Hypothalamus (tissue), 51 donors: ENCODE data around the gene COL1A1.
A peak's percentile ranks its signal among the peaks of the same experiment; 100 is the strongest.

Experiments
- DNase-seq, 51 donors: peaks; one replicate each; lab custom pipeline; 2025; lab: John Stamatoyannopoulos, UW

The COL1A1 gene

DNA sequence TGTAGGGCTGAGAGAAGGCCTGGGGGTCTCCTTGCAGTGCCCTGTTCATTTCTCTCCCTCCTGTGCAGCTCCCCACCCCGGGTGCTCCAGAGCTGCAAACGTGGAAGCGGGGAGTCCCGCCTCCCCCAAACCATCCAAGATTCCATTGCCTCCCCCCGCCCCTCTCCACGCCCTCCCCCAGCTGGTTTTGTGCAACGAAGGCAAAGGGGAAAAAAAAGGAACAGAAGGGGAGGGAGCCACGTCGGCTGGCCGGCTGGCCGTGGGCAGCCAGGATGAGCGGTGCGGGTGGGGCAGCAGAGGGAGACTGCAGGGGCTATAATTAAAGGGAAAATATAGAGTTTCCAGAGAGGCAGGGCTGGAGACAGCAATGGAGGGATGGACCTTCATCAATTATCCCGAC lies 1.7 kb upstream of the COL1A1 start:
- no peak for DNase-seq

DNA sequence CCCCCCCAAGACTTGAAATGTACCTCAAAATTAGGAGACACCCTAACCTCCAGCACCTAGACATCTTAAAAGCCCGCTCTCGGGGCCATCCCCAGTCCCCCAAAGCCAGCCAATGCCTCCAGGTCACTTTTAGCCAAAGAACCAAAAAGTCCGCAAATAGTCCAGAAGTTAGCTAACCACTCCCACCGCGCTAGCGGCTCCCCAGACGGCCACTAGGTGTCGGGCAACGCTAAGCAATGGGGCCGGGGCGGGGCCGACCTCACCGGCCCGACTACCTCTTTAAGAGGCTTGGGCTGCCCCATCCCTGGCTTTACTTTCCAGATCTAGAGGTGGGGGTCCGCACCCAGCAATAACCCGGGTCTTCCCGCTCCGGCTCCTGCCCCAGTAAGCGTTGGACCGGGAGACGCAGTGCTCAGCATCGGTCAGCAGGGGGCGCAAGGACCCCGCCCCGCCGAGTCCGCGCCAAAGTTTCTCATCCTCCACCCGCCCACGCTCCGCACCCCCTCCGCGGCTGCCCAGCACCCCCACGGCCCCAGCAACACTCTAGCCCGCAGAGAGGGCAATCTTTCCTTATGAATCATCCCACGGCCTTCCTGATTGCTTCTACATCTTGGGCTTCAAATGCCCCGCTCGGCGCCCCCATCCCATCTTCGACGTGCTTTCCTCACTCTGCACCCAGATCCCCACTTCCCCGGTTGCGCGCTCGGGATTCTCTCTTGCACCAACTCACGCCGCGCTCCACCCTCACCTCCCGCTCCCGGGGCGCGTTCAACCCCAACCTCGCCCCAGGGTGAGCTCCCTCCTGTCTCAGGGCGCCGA lies 765 bp downstream of the COL1A1 start:
- peak in 47 of 51 donors; percentile 6 to 78 (median 54) for DNase-seq

DNA sequence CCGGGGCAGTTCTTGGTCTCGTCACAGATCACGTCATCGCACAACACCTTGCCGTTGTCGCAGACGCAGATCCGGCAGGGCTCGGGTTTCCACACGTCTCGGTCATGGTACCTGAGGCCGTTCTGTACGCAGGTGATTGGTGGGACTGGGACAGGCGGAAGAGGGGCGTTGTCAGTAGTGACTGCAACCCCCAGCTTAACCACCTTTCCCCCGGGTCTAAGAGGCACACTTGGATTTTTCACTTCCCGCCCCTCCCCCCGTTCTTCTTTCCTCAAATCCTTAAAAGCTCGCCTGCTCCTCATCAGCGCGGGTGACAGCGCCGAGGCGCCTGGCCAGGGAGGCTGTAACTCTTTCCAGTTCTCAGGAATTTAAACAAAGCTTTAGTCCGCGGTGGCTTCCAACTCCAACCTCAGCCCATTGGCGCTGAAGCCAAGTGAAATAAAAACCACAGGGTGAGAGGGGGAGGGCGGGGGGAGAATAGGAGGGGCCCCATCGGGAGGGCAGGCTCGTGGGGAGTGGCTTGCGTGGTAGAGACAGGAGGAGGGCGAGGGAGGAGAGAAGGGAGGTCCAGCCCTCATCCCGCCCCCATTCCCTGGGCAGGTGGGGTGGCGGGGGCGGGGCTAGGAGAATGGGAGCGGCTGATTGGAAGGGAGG lies 1.5 kb downstream of the COL1A1 start:
- peak in 24 of 51 donors; percentile 15 to 78 (median 47) for DNase-seq

DNA sequence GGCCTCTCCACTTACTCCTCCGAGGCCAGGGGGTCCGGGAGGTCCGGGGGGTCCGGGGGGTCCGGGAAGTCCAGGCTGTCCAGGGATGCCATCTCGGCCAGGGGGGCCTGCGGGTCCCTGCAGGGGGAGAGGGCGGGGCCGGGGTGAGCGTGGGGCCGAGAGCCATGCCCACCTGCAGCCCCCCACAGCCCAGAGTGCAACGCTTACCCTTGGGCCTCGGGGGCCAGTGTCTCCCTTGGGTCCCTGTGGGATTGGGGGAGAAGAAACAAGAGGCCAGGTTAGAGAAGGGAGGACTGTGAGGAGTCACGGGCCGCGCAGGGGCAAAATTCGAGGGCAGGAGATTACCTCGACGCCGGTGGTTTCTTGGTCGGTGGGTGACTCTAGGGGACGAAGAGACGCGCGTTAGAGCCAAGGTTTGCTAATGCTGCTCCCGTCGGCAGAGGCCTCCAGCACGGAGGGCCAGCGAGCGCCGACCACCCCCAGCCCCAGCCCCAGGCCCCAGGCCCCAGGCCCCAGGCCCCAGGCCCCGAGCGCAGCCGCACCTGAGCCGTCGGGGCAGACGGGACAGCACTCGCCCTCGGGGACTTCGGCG lies 2.1 kb downstream of the COL1A1 start:
- DNase-seq = no peak

DNA sequence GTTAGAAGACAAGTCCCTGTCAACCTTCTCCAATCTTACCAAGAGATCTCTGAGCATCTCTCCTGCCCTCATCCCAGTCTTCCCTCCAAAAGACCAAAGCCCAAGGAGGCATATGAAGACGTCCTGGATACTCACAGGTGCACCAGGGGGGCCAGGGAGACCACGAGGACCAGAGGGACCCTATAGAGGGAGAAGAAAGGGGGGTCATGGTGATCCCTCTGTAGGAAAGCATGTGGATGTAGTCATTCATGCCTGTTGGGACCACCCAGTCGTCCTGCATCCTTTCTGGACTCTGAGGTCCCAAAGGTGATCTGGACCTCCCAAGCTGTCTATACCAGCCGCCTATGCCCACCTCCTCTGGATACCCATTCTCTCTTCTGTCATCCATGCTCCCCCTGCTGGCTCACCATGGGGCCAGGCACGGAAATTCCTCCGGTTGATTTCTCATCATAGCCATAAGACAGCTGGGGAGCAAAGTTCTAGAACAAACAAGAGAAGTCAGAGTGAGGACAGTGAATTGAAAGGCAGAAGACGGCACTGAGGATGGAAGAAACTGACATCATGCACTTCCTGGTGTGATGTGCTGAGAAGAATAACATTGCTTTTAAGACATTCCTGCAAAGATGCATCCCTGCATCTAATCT lies 3.3 kb downstream of the COL1A1 start:
- peak in 26 of 51 donors; percentile 6 to 58 (median 22) for DNase-seq

DNA sequence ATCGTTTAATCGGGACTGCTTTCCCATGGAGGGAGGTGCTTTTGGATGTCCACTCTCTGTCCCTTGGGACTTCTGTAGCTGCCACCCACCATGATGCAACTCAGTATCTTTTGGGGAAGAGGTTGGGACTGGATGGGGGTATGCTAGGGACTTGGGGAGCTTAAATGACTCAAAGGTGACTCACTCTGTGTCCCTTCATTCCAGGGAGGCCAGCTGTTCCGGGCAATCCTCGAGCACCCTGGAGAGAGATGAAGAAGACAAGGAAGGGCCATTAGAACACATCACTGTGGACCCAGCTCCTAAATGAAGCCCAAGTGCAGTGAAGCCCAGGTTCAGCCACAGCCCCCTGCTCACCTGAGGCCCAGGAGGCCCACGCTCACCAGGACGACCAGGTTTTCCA lies 4.6 kb downstream of the COL1A1 start:
- DNase-seq = no peak

DNA sequence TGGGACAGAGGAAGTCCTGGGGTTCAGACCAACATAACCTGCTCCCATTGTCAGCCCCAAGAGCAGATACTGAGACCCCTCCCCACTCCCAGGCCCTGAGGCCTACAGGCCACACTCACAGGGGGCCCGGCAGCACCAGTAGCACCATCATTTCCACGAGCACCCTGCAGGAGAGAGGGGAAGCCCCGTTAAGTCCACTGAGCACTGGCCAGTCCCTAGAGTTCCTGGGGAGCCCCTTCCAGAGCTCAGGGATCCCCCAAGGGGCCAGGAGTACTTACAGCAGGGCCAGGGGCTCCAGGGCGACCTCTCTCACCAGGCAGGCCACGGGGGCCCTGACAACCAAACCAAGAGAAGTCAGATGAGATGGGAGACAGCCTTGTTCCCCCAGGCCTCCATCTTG lies 5.4 kb downstream of the COL1A1 start:
- DNase-seq = no peak

DNA sequence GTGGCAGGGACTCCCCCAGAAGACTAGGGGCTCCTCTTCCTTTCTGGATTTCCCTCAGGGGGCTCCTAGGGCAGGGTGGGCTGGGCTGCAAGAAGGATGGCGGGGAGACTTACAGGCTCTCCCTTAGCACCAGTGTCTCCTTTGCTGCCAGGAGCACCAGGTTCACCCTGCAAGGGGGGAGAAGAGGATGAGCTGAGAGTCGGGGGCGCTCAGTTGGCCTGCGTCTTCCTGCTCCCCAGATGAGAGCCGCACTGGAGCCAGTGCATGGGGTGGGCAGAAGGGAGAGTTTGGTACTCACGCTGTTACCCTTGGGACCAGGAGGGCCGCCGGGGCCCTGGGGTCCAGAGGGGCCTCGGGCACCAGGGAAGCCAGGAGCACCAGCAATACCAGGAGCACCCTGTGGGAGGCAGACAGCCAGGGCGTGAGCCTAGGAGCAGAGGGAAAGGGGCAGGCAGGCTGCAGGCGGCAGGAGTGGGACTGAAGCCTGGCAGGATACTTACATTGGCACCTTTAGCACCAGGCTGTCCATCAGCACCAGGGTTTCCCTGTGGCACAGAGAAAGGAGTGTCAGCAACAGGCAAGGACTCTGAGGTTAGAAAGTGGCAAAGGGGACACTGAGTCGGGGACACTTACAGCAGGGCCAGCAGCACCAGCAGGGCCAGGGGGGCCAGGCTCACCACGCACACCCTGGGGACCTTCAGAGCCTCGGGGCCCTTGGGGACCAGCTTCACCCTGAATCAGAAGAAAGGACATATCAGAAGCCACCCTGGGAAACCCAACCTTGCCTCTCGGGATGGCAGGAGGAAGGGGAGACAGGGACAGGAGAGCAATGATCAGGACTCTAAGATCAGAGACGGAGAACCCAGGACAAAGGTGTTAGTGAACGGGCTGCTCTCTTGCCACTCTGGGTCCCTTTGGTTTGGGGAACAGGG lies 6.2 kb downstream of the COL1A1 start:
- no peak for DNase-seq

DNA sequence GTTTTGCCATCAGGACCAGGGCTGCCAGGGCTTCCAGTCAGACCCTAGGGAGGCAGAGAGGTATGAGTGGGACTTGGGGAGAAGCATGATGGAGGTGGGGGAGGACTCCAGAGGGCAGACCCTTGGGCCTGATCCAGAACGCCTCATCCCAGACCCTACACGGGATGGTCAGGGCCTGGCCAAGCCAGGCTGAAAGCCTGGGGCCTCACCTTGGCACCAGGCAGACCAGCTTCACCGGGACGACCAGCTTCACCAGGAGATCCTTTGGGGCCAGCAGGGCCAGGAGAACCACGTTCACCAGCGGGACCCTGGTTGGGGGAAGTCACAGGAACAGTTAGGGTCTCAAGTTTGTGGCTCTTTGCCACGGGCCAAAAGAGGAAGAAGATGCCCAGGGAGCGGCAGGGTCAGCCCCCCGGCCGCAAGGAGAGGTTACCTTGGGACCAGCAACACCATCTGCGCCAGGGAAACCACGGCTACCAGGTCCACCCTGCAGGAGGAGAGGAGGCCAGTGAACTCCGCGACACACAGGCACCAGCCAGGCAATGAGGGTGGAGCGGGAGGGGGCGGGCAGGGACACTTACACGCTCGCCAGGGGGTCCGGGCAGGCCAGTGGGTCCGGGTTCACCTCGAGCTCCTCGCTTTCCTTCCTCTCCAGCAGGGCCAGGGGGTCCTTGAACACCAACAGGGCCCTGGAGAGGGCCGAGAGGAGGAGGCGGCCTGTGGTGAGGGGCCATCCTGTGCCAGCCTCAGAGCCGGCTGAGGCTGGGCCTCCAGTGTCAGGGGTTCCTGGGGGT lies 7.1 kb downstream of the COL1A1 start:
- no peak for DNase-seq

DNA sequence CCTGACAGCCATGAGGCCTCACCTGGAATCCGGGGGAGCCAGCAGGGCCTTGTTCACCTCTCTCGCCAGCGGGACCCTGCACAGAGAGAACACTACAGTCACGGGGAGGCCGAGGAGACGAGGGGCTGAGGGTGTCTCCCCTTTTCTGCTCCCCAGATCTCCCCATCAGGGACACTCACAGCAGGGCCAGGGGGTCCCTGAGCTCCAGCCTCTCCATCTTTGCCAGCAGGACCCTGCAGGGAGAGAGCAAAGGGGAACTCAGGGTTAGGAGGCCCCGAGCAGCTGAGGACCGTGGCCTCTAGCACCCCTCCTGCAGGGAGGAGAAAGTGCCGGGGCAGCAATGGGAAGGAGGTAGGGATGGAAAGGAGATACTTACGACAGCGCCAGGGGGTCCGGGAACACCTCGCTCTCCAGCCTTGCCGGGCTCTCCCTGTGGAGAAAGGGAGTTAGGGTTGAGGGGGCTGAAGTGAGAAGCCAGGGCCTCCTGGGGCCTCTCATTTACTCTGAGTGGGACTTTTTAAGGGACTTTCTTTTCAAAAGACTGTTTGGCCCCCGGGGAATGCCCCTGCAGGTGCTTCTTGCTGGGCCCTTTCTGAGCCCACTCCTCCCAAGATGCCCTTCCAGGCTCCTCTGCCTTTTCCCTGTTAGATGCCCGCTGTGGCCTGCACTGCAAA lies 8.7 kb downstream of the COL1A1 start:
- no peak for DNase-seq

DNA sequence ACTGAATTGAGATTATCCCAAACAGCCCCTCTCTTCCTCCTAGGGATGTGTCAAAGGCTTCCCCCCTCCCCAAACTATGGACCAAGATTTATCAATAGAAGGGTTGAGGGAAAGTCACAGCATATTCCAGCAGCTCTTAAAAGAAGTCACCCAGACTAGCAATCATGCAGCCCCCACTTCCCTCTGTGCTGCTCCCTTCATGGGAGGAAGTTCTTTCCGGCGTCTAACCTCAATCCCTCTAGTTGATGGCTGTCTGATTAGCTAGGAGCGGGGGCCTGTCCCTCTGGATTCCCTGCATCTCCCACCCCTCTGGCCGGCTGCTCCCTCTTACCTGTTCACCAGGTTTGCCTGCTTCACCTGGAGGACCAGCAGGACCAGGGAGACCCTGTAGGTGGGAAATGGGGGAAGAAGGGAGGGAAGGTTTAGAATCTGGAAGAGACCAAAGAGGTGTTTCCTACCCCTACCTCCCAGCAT lies 9.2 kb downstream of the COL1A1 start:
- DNase-seq = no peak

DNA sequence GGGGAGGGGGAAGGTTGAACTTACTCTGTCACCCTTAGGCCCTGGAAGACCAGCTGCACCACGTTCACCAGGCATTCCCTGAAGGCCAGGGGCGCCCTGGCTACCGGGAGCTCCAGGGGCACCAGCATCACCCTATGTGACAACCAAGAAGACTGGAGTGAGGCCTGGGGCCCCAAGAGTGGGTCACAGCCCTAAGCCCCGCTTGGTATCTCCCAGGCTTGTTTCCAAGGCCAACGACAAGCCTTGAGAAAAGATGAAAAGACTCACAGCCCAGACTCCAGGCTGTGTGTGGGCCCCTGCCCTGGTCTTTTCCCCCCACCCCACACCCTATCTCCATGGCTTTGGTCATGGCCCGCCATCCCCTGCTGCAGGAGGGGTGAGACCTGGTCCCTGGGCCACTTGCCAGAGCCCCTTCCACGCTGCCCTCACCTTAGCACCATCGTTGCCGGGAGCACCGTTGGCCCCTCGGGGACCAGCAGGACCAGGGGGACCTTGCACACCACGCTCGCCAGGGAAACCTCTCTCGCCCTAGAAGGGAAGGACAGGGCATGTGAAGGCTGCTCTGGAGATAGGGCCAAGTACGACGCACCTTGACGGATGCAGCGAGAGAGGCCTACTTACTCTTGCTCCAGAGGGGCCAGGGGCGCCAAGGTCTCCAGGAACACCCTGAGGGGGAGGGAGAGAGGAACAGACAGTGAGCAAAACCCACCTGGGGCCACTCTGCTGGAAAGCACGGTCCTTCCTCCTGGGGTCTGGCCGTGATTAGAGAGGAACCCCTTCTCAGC lies 9.9 kb downstream of the COL1A1 start:
- DNase-seq = no peak

DNA sequence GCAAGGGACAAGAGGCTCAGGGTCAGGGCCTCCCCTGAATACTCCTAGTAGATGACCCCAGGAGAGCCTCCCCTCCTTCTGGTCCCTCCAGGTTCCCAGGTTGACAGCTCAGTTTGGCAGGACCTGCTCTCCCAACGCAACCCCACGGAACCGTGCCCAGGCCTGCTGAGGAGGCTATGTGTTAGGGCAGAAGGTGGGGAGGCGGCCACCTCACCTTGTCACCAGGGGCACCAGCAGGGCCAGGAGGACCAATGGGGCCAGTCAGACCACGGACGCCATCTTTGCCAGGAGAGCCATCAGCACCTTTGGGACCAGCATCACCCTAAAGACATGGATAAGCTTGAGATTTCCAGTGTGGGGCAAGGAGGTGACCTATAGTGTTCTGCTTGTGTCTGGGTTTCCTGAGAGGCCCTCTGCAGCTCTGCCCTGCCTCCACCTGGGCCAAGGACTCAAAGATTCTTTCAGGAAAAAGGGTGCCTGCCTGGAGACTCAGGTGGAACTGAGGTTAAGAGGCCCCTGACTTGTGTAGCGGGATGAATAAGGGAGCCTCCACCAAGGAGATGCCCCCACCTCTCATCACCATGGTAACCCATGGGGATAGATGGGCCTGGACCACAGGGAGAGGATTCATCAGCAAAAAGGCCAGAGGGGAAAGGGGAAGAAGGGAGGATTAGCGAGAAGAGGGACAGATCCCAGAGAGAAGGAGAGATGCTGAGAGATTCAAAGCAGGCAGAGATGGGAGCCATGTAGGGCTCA lies 10.7 kb downstream of the COL1A1 start:
- no peak for DNase-seq

DNA sequence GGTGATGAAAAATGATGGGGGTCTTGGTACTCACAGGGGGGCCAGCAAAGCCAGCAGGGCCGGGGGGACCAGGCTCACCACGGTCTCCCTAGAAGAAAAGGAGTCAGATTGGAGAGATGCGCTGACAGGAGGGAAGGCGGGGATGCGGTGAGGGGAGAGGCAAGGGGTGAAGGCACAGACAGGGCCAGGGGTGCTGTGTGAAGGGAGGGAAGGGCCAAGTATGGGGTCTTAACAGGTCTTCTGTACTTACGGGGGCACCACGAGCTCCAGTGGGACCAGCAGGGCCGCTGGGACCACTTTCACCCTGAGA lies 11.2 kb downstream of the COL1A1 start:
- DNase-seq = no peak

DNA sequence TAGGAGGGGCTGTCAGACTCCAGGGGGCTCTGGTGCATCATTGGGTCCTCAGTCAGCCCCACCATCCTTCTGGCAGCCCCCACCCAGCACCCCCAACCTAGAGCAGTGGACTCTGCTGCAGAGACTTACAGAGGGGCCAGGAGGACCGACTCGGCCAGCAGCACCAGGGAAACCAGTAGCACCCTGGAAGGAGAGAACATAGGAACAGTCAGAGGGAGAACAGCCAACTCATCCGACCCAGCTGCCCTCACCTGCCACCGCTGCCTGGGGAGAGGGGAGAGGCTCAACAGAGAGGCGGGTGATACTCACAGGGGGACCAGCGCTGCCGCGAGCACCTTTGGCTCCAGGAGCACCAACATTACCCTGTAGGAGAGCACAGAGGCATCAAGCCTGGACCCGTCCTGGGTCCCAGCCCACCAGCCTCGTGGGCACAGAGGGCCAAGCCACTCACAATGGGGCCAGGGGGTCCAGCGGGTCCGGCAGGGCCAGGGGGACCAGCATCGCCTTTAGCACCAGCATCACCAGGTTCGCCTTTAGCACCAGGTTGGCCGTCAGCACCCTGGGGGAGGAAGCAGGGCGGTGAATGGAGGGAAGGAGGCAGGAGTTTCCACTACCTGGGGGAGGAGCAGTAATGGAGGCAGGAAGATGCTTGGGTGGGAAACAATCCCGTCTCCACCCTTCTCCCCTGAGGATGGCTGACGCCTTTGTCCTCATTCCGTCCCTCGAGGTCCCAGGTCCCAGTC lies 11.7 kb downstream of the COL1A1 start:
- DNase-seq = no peak

DNA sequence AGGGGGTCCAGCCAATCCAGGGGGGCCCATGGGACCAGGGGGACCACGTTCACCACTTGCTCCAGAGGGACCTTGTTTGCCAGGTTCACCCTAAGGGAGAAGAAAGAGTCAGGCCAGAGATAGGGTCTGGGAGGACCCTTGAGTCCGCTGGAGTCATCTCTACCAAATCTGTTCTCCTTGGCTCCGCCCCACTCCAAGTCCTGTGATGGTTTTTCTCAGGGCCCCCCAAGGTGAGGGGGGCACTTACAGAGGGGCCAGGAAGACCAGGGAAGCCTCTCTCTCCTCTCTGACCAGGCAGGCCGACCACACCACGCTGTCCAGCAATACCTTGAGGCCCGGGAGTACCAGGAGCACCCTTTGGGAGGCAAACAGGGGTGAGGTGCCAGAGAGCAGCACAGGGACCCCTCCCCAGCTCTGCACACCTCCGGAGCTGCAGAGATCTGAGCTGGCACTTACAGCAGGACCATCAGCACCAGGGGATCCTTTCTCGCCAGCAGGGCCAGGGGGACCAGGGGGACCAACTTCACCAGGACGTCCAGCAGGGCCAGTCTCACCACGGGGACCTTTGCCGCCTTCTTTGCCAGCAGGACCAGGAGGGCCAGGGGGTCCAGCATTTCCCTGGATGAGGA lies 12.4 kb downstream of the COL1A1 start:
- DNase-seq = no peak
